ENCODE data around the gene ST6GAL1.

ST6GAL1 gene

GRCh38 chr3:187110156-187110555 is 179.8 kb downstream of the ST6GAL1 start:
- DNase-seq (ENCODE audit: low read depth in 2 of 2) = no peak

- DNase-seq (ENCODE audit: low read depth in 2 of 2) = no peak
These were observed 182.8 kb downstream of the ST6GAL1 start for GRCh38 chr3:187112934-187113793.

DNA sequence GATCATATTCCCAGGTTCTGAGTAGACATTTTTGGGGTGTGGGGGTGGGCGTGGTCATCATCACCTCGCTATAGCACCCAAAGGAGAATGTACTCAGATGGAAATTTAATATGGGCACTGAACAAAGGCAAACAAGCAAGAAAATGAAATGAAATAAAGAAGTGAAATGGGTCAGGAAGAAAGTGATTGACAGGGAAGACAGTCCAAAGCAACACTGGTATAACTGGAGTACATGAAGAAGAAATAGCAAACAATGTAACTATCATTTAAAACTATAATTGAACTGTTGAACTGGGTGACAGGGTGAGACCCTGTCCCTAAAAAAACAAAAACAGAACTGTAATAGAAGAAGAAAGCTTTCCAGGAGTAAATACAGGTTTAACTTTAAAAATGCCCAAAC is 184.2 kb downstream of the ST6GAL1 start:
- DNase-seq (ENCODE audit: low read depth in 2 of 2) = no peak

GRCh38 chr3:187120326-187120725 is 190.0 kb downstream of the ST6GAL1 start:
- DNase-seq (ENCODE audit: low read depth in 2 of 2) = no peak

DNA sequence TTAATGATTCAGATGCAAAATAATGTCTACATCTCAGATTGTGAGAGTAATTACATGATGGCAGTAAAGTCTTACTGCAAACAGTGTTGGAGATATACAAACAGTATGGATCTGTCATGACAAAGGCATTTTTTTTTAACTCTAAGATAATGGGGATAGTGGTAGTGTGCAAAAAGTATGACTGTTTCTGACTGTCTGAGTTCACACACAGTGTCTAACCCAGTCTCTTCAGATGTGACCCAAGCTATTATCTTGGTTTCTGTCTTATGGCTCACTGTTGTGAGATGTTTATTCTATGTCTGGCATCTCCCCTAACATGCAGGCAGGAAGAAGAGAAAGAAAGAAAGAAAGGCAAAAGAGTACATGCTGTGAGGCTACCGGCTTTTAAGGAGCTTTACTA is 191.9 kb downstream of the ST6GAL1 start:
- no peak for DNase-seq (ENCODE audit: low read depth in 2 of 2)

GRCh38 chr3:187125319-187126031 is 195.1 kb downstream of the ST6GAL1 start:
- DNase-seq (ENCODE audit: low read depth in 2 of 2) = no peak
